Naive thymus-derived CD4-positive, alpha-beta T cell (primary cell): Measurements from ENCODE around the gene CITED4. TPM values are rescaled to one million over a fixed set of nuclear protein-coding genes. Genes with fewer than 3 reads are reported as not detected.
"Not testable (repeated sequence)": the region's sequence is repeated elsewhere in the genome, so short reads cannot be mapped to it uniquely, and the experiment has no call there.

Experiments
- ATAC-seq: fragments of 150-1000 bp; cut with Tn5 transposase; 2 replicates; pipeline ENCODE4 v1.10.0; 2021; ENCODE audit warnings: mild to moderate bottlenecking, moderate library complexity
- CTCF ChIA-PET: fragments of 350-600 bp; sonication (Branson Sonifier 250); formaldehyde crosslinking; loops from one replicate; lab custom pipeline; 2021; ENCODE audit warnings: antibody characterized with exemption; lab: Charles Lee
- POLR2A ChIA-PET: fragments of 350-600 bp; sonication (Branson Sonifier 250); formaldehyde crosslinking; loops from one replicate; lab custom pipeline; 2021; ENCODE audit warnings: antibody characterized with exemption, inconsistent platforms; lab: Charles Lee
- DNase-seq, 9 donors: peaks; one replicate each; pipeline versions ENCODE4 v3.0.0 to v3.0.0-alpha.2; 2020 to 2022; ENCODE audit warnings: mixed read lengths in 1 of 9
- H3K27ac ChIP-seq: one replicate; pipeline ENCODE4 v1.7.0; 2013; ENCODE audit warnings: mild to moderate bottlenecking, low read depth, low read length, moderate library complexity
- H3K27me3 ChIP-seq, 2 donors: one replicate each; pipeline ENCODE4 v1.7.0; 2013; ENCODE audit warnings: low read length in 2 of 2, mild to moderate bottlenecking in 2 of 2, moderate library complexity in 2 of 2; ENCODE audit not compliant: control insufficient read depth in 2 of 2, insufficient read depth in 2 of 2
- H3K36me3 ChIP-seq, 3 experiments: 1 replicate in 2 of 3; 2 replicates in 1 of 3; pipeline ENCODE4 v1.7.0; 2013; ENCODE audit warnings: low read length in 3 of 3, mild to moderate bottlenecking in 3 of 3, moderate library complexity in 1 of 3; ENCODE audit not compliant: insufficient read depth in 3 of 3, control insufficient read depth in 2 of 3
- H3K4me1 ChIP-seq, 2 donors: one replicate each; pipeline ENCODE4 v1.7.0; 2013; ENCODE audit warnings: low read length in 2 of 2, mild to moderate bottlenecking in 2 of 2, moderate library complexity in 1 of 2; ENCODE audit not compliant: control insufficient read depth in 2 of 2, insufficient read depth in 2 of 2
- H3K4me3 ChIP-seq: 2 replicates; pipeline ENCODE4 v1.7.0; 2013; ENCODE audit warnings: mild to moderate bottlenecking, low read length
- H3K9me3 ChIP-seq, 3 experiments: 1 replicate in 2 of 3; 2 replicates in 1 of 3; pipeline ENCODE4 v1.7.0; 2013; ENCODE audit warnings: low read length in 3 of 3; ENCODE audit not compliant: control insufficient read depth in 2 of 3
- H3K27ac Mint-ChIP-seq, 9 donors: one replicate each; pipeline ENCODE4 v1.8.0; 2020 to 2022; ENCODE audit warnings: mixed read lengths in 9 of 9, mild to moderate bottlenecking in 8 of 9, moderate library complexity in 5 of 9, inconsistent platforms in 2 of 9
- H3K27me3 Mint-ChIP-seq, 5 donors: one replicate each; pipeline ENCODE4 v1.8.0; 2021 to 2022; ENCODE audit warnings: mixed read lengths in 5 of 5, mild to moderate bottlenecking in 1 of 5
- H3K36me3 Mint-ChIP-seq, 5 donors: one replicate each; pipeline ENCODE4 v1.8.0; 2020 to 2022; ENCODE audit warnings: mixed read lengths in 5 of 5, mild to moderate bottlenecking in 3 of 5, inconsistent platforms in 1 of 5
- H3K4me1 Mint-ChIP-seq, 7 donors: one replicate each; pipeline ENCODE4 v1.8.0; 2020 to 2022; ENCODE audit warnings: mixed read lengths in 7 of 7, mild to moderate bottlenecking in 3 of 7, inconsistent platforms in 1 of 7
- H3K4me3 Mint-ChIP-seq, 10 donors: one replicate each; pipeline ENCODE4 v1.8.0; 2020 to 2022; ENCODE audit warnings: mild to moderate bottlenecking in 10 of 10, mixed read lengths in 10 of 10, moderate library complexity in 6 of 10, inconsistent platforms in 2 of 10
- H3K9me3 Mint-ChIP-seq, 11 donors: one replicate each; pipeline ENCODE4 v1.8.0; 2020 to 2022; ENCODE audit warnings: mixed read lengths in 11 of 11, mild to moderate bottlenecking in 4 of 11, inconsistent platforms in 1 of 11, moderate library complexity in 1 of 11
- intact Hi-C, 2 donors: fragments of 100-400 bp; cut with micrococcal nuclease; formaldehyde crosslinking; loops; one replicate each; pipeline ENCODE4 v1.15.1; 2023
- polyA plus RNA-seq, 2 donors: library from polyadenylated mRNA; unstranded; fragments of 300-500 nt; fragmentation: Illumina TruSeq; gene quantifications; one replicate each; pipeline ENCODE4 v1.2.3, GENCODE V29; 2021
- total RNA-seq, 6 experiments: library from RNA in 5 of 6; stranded (reverse) in 5 of 6; gene quantifications; 1 replicate in 5 of 6; 2 replicates in 1 of 6; pipeline ENCODE4 v1.2.3 and lab custom pipeline; 2021 to 2026

The CITED4 gene
- total and polyA plus RNA-seq, 7 experiments from 2014 or later = 20.5 to 42.8 (median 28.9) TPM

- Mint-ChIP-seq H3K4me3 (no peak overlapping the region), H3K27me3 (peaks cover 0 to 5% (median 0%) of the 10 kb centered on the region in 5 donors), H3K9me3 (peaks cover 0 to 36% (median 21%) of the 10 kb centered on the region in 11 donors), H3K4me1 (peaks cover 0 to 2% (median 0%) of the 10 kb centered on the region in 7 donors), H3K36me3 (peaks cover 0 to 14% (median 10%) of the 10 kb centered on the region in 5 donors), H3K27ac (no peak overlapping the region)
- ATAC-seq (no peak), DNase-seq (no peak)
- Histone ChIP-seq H3K9me3 (peaks cover 0 to 15% (median 0%) of the 10 kb centered on the region in 3 experiments), H3K27ac (no peak overlapping the region), H3K4me1 (no peaks in the 10 kb centered on the region), H3K4me3 (no peak overlapping the region), H3K36me3 (no peaks in the 10 kb centered on the region), H3K27me3 (no peaks in the 10 kb centered on the region)
- ChIA-PET POLR2A (no interaction called here), CTCF (no interaction called here)
- intact Hi-C loops = no loop called here
Measured at GRCh38 chr1:40896482-40896881, 34.3 kb upstream of the CITED4 start.

DNA sequence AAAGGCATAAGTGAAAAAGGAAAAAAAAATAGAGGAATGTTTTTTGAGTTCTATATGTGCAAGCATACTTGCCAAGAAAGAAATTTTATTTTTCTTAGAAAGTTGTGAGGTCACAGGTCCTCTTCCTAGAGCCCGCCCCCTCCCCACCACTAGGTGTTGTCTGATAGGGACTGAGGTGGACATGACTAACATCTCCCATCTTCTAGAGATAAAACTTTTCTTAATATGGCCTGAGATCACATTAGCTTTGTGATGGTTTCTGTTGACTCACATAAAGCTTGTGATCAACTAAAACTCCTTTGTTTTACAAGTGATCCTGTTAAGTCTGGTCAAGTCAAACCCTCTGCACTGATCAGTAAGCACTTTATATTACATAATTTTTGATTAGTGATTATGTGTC, 33.4 kb upstream of the CITED4 start:
- no peak for DNase-seq
- Histone ChIP-seq H3K4me3 (no peak overlapping the region), H3K36me3 (no peaks in the 10 kb centered on the region), H3K27ac (no peak overlapping the region), H3K4me1 (no peaks in the 10 kb centered on the region), H3K9me3 (peaks cover 0 to 15% (median 0%) of the 10 kb centered on the region in 3 experiments), H3K27me3 (no peaks in the 10 kb centered on the region)
- no peak for ATAC-seq
- H3K9me3 Mint-ChIP-seq = peaks cover 0 to 36% (median 22%) of the 10 kb centered on the region in 11 donors
- peaks cover 0 to 14% (median 10%) of the 10 kb centered on the region in 5 donors for H3K36me3 Mint-ChIP-seq
- ChIA-PET CTCF (no interaction called here), POLR2A (interaction anchor here (0.6 to 0.7 kb wide), 2 partner anchors 11 to 65 kb away, joined by 3 read pairs; no protein-coding TSS in a partner anchor)
- intact Hi-C loops = no loop called here
- peaks cover 0 to 2% (median 0%) of the 10 kb centered on the region in 7 donors for H3K4me1 Mint-ChIP-seq
- H3K27me3 Mint-ChIP-seq = peaks cover 0 to 9% (median 2%) of the 10 kb centered on the region in 5 donors
- no peak overlapping the region for H3K27ac Mint-ChIP-seq
- no peak overlapping the region for H3K4me3 Mint-ChIP-seq

DNA sequence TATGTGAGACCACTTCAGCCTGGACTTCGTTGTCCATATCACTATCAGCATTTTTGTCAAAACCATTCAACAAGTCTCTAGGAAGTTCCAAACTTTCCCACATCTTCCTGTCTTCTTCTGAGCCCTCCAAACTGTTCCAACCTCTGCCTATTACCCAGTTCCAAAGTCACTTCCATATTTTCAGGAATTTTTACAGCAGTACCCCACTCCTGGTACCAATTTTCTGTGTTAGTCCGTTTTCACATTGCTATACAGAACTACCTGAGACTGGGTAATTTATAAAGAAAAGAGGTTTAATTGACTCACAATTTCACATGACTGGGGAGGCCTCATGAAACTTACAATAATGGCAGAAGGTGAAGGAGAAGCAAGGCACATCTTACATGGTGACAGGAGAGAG, 32.7 kb upstream of the CITED4 start:
- peaks cover 0 to 36% (median 22%) of the 10 kb centered on the region in 11 donors for H3K9me3 Mint-ChIP-seq
- intact Hi-C loops, H3K4me1 ChIP-seq, POLR2A ChIA-PET, H3K4me3 ChIP-seq, ATAC-seq, H3K36me3 ChIP-seq, DNase-seq, H3K27ac ChIP-seq, H3K27me3 ChIP-seq, H3K27ac Mint-ChIP-seq, H3K4me1 Mint-ChIP-seq, CTCF ChIA-PET, H3K4me3 Mint-ChIP-seq: not testable (repeated sequence)
- H3K36me3 Mint-ChIP-seq = peaks cover 0 to 14% (median 10%) of the 10 kb centered on the region in 5 donors
- H3K9me3 ChIP-seq = peaks cover 0 to 15% (median 0%) of the 10 kb centered on the region in 3 experiments
- H3K27me3 Mint-ChIP-seq = peaks cover 4 to 12% (median 5%) of the 10 kb centered on the region in 5 donors

DNA sequence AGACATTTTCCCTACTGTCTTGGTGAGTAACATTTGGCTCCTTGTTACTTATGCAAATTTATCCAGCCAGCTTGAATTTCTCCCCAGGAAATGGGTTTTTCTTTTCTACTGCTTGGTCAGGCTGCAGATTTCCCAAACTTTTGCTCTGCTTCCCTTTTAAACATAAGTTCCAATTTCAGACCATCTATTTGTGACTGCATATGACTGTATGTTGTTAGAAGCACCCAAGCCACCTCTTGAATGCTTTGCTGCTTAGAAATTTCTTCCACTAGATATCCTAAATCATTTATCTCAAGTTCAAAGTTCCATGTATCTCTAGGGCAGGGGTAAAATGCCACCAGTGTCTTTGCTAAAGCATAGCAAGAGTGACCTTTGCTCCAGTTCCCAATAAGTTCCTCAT, 32.3 kb upstream of the CITED4 start:
- H3K4me1 Mint-ChIP-seq = peaks cover 0 to 2% (median 0%) of the 10 kb centered on the region in 7 donors
- ChIA-PET POLR2A (no interaction called here), CTCF (no interaction called here)
- ATAC-seq (no peak), DNase-seq (no peak)
- Histone ChIP-seq H3K4me3 (no peak overlapping the region), H3K27me3 (no peaks in the 10 kb centered on the region), H3K36me3 (no peaks in the 10 kb centered on the region), H3K27ac (no peak overlapping the region), H3K9me3 (peaks cover 0 to 15% (median 0%) of the 10 kb centered on the region in 3 experiments), H3K4me1 (no peaks in the 10 kb centered on the region)
- H3K4me3 Mint-ChIP-seq = no peak overlapping the region
- H3K27ac Mint-ChIP-seq = no peak overlapping the region
- intact Hi-C loops = no loop called here
- peaks cover 0 to 14% (median 10%) of the 10 kb centered on the region in 5 donors for H3K36me3 Mint-ChIP-seq
- peaks cover 0 to 36% (median 22%) of the 10 kb centered on the region in 11 donors for H3K9me3 Mint-ChIP-seq
- peaks cover 4 to 13% (median 5%) of the 10 kb centered on the region in 5 donors for H3K27me3 Mint-ChIP-seq

DNA sequence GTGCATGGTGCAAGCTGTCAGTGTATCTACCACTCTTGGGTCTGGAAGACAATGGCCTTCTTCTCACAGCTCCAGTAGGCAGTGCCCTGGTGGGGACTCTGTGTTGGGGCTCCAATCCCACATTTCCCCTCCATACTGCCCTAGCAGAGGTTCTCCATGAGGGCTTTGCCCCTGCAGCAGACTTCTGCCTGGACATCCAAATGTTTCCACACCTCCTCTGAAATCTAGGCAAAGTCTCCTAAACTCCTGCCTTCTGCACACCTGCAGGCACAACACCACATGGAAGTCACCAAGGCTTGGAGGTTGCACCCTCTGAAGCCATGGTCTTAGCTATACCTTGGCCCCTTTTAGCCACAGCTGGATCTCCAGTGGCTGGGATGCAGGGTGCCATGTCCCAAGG, 31.8 kb upstream of the CITED4 start:
- Mint-ChIP-seq H3K4me1 (peaks cover 0 to 2% (median 0%) of the 10 kb centered on the region in 7 donors), H3K36me3 (peaks cover 0 to 14% (median 10%) of the 10 kb centered on the region in 5 donors), H3K27ac (no peak overlapping the region), H3K9me3 (peaks cover 0 to 36% (median 22%) of the 10 kb centered on the region in 11 donors), H3K27me3 (peaks cover 4 to 18% (median 5%) of the 10 kb centered on the region in 5 donors), H3K4me3 (no peak overlapping the region)
- no peak for ATAC-seq
- no peak overlapping the region for H3K4me3 ChIP-seq
- H3K4me1 ChIP-seq = no peaks in the 10 kb centered on the region
- peaks cover 0 to 15% (median 0%) of the 10 kb centered on the region in 3 experiments for H3K9me3 ChIP-seq
- H3K27ac ChIP-seq = no peak overlapping the region
- DNase-seq = no peak
- intact Hi-C loops = no loop called here
- H3K36me3 ChIP-seq = no peaks in the 10 kb centered on the region
- no peaks in the 10 kb centered on the region for H3K27me3 ChIP-seq
- ChIA-PET CTCF (no interaction called here), POLR2A (no interaction called here)

- Histone ChIP-seq H3K9me3 (peaks cover 0 to 15% (median 0%) of the 10 kb centered on the region in 3 experiments), H3K27ac (no peak overlapping the region), H3K36me3 (no peaks in the 10 kb centered on the region), H3K4me3 (no peak overlapping the region), H3K27me3 (no peaks in the 10 kb centered on the region), H3K4me1 (no peaks in the 10 kb centered on the region)
- Mint-ChIP-seq H3K36me3 (peaks cover 0 to 14% (median 10%) of the 10 kb centered on the region in 5 donors), H3K4me3 (no peak overlapping the region), H3K27me3 (peaks cover 9 to 30% (median 15%) of the 10 kb centered on the region in 5 donors), H3K4me1 (no peaks in the 10 kb centered on the region), H3K27ac (no peak overlapping the region), H3K9me3 (peaks cover 0 to 36% (median 22%) of the 10 kb centered on the region in 11 donors)
- CTCF ChIA-PET = no interaction called here
- intact Hi-C loops = no loop called here
- no peak for DNase-seq
- POLR2A ChIA-PET = no interaction called here
- no peak for ATAC-seq
Measured at GRCh38 chr1:40892354-40892753, 30.2 kb upstream of the CITED4 start.

- peaks cover 21 to 46% (median 26%) of the 10 kb centered on the region in 5 donors for H3K27me3 Mint-ChIP-seq
- CTCF ChIA-PET = no interaction called here
- H3K4me3 ChIP-seq = no peak overlapping the region
- H3K36me3 ChIP-seq = no peaks in the 10 kb centered on the region
- no peaks in the 10 kb centered on the region for H3K4me1 ChIP-seq
- no peaks in the 10 kb centered on the region for H3K27me3 ChIP-seq
- H3K9me3 Mint-ChIP-seq = peaks cover 0 to 34% (median 21%) of the 10 kb centered on the region in 11 donors
- H3K4me3 Mint-ChIP-seq = no peak overlapping the region
- intact Hi-C loops = no loop called here
- H3K9me3 ChIP-seq = peaks cover 0 to 15% (median 0%) of the 10 kb centered on the region in 3 experiments
- peaks cover 0 to 10% (median 0%) of the 10 kb centered on the region in 7 donors for H3K4me1 Mint-ChIP-seq
- peaks cover 0 to 14% (median 10%) of the 10 kb centered on the region in 5 donors for H3K36me3 Mint-ChIP-seq
- POLR2A ChIA-PET = no interaction called here
- ATAC-seq (no peak), DNase-seq (no peak)
- H3K27ac Mint-ChIP-seq = no peak overlapping the region
- no peak overlapping the region for H3K27ac ChIP-seq
Measured at GRCh38 chr1:40890771-40891170, 28.6 kb upstream of the CITED4 start.
